Ectodermal cell (in vitro differentiated cells): ENCODE results near the gene TPTE.
"Not testable (repeated sequence)": the region's sequence is repeated elsewhere in the genome, so short reads cannot be mapped to it uniquely, and the experiment has no call there.

Experiments
- H3K27ac ChIP-seq: 2 replicates; pipeline ENCODE4 v1.7.0; 2013; ENCODE audit warnings: mild to moderate bottlenecking, low read depth, low read length; ENCODE audit not compliant: insufficient read depth, poor library complexity, severe bottlenecking
- H3K27me3 ChIP-seq: 2 replicates; pipeline ENCODE4 v1.7.0; 2013; ENCODE audit warnings: mild to moderate bottlenecking, low read length; ENCODE audit not compliant: insufficient read depth, control insufficient read depth, poor library complexity, severe bottlenecking
- H3K36me3 ChIP-seq: one replicate; pipeline ENCODE4 v1.7.0; 2013; ENCODE audit warnings: low read length; ENCODE audit not compliant: control insufficient read depth, insufficient read depth
- H3K4me1 ChIP-seq: one replicate; pipeline ENCODE4 v1.7.0; 2013; ENCODE audit warnings: low read length; ENCODE audit not compliant: control insufficient read depth, insufficient read depth
- H3K4me3 ChIP-seq: 2 replicates; pipeline ENCODE4 v1.7.0; 2013; ENCODE audit warnings: low read depth, low read length, control low read depth; ENCODE audit not compliant: insufficient read depth
- H3K9me3 ChIP-seq: 2 replicates; pipeline ENCODE4 v1.7.0; 2013; ENCODE audit warnings: mild to moderate bottlenecking, low read length, moderate library complexity; ENCODE audit not compliant: control insufficient read depth
- whole genome bisulfite sequencing, 2 experiments: methylation state at CpG; one replicate each; pipeline ENCODE4 v1.1.7; 2013; ENCODE audit warnings: missing lambda C conversion rate in 2 of 2; 5-methylcytosine and 5-hydroxymethylcytosine counted together

The TPTE gene

DNA sequence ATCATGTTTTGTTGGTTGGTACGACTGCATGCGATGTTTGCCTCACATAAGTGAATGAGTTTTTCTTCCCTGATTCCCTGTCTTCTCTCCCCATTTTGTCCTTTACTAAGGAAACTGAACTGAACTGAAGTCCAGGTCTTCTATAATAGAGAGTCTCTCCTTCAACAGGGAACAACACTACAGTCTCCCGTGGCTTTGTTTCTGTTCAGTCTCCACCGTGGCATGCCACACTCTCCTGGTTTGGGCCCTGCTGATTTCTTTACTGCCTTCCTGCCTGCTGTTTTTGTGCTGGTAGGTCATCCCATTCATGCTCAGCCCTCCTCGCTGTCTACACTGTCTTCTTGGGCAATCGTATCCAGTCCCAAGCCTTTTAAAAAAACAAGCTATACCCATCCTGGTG lies 92.9 kb downstream of the TPTE start:
- WGBS, 2 experiments = 68 to 91% methylated on average over 5 to 6 of the region's 6 CpGs
- H3K4me1 ChIP-seq, H3K27me3 ChIP-seq, H3K36me3 ChIP-seq, H3K27ac ChIP-seq, H3K4me3 ChIP-seq: not testable (repeated sequence)
- peaks cover 12% of the 10 kb centered on the region for H3K9me3 ChIP-seq

DNA sequence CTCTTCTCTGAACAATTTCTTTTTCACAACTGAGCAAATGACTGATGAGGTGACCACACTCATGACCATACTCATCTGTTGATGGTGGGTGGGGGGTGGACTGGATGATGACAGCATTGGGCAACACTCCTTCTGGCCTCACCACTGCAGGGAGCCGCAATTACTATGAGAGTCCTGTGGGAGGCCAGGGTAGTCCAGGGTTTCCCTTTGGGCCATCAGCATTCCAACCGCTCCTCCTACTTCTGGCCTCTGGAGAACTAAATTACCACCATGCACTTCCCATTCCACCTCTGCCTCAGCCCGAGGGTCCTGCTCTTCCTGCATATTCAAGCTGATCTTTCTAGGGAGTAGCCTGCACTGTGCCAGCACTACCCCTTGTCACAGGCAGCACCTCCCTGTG lies 94.7 kb downstream of the TPTE start:
- not testable (repeated sequence) for H3K4me1 ChIP-seq, H3K27ac ChIP-seq, H3K36me3 ChIP-seq, H3K4me3 ChIP-seq, H3K27me3 ChIP-seq
- H3K9me3 ChIP-seq = peaks cover 13% of the 10 kb centered on the region
- WGBS, 2 experiments = 77 to 84% methylated on average over 3 of the region's 3 CpGs

DNA sequence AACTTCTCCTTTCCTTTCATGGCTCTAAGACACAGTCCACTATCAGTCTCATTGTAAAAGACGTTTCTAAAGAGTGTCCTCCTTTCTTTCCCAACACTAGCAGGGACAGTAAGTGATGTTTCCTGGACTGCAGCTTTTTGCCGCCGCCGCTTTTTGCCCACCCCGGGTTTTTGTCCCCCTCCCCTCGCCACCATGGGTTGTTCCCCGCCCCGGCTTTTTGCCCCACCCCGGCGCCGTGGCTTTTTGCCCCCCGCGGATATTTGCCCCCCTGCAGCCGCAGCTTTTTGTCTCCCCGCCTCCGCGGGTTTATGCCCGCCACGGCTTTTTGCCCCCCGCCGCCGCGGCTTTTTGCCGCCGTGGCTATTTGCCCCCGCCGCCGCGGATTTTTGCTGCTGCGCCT lies 95.2 kb downstream of the TPTE start:
- H3K36me3 ChIP-seq = no peaks in the 10 kb centered on the region
- WGBS, 2 experiments = 82 to 85% methylated on average over 11 to 12 of the region's 30 CpGs
- H3K4me1 ChIP-seq = no peaks in the 10 kb centered on the region
- H3K4me3 ChIP-seq = no peak overlapping the region
- H3K27me3 ChIP-seq = no peaks in the 10 kb centered on the region
- peaks cover 13% of the 10 kb centered on the region for H3K9me3 ChIP-seq
- no peak overlapping the region for H3K27ac ChIP-seq

DNA sequence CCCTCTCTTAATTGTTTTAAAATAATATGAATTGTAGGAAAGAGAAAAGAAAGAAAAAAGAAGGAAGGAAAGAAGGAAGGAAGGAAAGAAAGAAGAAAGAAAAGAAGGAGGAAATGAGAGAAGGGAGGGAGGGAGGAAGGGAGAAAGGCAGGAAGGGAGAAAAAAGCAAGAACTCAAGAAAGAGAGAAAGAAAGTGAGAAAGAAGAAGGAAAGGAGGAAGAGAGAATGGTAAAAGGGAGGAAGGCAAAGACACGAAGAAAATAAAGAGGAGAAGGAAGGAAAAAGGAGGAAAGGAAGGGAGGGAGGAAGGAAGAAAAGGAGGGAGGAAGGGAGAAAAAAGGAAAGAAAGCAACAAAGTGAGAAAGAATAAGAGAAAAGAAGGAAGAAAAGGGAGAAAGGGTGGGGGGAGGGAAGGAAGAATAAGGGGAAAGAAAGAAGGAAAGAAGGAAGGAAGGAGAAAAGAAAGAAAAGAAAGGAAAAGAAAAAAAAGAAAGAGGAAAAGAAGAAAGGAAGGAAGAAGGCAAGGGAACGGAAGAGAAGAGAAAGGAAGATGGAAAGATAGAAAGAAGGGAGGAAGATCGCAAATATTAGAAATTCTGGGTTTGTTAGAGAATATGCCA lies 95.9 kb downstream of the TPTE start:
- not testable (repeated sequence) for H3K4me3 ChIP-seq, H3K27me3 ChIP-seq, H3K36me3 ChIP-seq, H3K4me1 ChIP-seq, H3K27ac ChIP-seq
- H3K9me3 ChIP-seq = peaks cover 14% of the 10 kb centered on the region
- 59 to 66% methylated on average over 3 of the region's 3 CpGs for WGBS, 2 experiments

DNA sequence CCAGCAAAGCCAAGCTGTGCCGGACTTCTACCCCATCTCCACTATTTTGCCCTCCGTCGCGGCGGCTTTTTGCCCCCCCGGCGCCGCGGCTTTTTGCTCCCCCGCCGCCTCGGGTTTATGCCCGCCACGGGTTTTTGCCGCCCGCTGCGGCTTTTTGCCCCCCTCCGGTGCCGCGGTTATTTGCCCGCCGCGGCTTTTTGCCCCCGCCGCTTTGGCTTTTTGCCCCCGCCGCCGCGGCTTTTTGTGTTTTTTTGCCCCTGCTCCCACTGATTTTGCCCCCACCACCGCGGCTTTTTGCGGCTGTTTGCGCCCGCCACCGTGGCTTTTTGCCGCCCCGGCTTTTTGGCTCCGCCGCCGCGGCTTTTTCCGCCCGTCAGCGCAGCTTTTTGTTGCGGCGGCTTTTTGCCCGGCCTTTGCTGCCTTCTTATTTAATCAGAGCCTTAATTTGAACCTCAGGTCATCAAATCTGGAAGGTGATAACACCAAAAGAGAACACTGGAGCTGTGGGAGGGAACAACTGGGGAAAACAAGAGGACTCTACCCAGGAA lies 106.0 kb downstream of the TPTE start:
- Histone ChIP-seq H3K4me1 (no peaks in the 10 kb centered on the region), H3K27me3 (no peaks in the 10 kb centered on the region), H3K27ac (no peak overlapping the region), H3K36me3 (no peaks in the 10 kb centered on the region), H3K9me3 (peaks cover 10% of the 10 kb centered on the region), H3K4me3 (no peak overlapping the region)
- WGBS, 2 experiments = 82% methylated on average over 47 of the region's 47 CpGs

DNA sequence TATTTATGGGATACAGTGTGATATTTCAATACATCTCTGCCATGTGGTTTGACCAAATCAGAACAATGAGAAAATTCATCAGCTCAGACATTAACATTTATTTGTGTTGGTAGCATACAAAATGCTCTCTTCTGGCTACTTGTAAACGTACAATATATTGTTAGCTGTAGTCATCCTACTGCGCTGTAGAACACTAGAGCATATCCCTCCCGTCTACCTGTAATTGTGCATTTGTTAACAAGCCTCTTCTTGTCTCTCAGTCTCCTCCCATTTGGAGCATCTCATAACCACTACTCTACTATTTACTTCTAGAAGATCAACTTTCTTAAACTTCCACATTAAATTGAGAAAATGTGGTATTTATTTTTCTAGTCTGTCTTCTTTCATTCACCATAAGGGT lies 107.9 kb downstream of the TPTE start:
- not testable (repeated sequence) for H3K27me3 ChIP-seq, H3K36me3 ChIP-seq, H3K4me1 ChIP-seq, H3K4me3 ChIP-seq, H3K9me3 ChIP-seq, H3K27ac ChIP-seq
- WGBS, 2 experiments = 89 to 92% methylated on average over 3 of the region's 3 CpGs

DNA sequence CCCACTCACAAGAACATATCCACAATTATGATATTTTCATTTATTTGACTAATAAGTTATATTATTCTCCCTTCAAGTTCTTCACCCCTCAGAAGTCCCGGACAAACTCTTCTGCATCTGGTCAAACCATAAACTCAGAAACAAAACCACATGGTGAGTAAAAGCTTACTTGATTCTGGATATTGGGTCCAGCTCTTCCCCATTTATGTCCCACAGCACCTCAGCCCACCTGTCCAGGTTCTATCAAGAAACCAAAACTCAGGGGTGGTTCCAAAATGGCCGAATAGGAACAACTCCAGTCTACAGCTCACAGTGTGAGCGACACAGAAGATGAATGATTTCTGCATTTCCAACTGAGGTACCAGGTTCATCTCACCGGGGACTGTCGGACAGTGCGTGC lies 109.4 kb downstream of the TPTE start:
- not testable (repeated sequence) for H3K27me3 ChIP-seq, H3K36me3 ChIP-seq, H3K4me3 ChIP-seq, H3K9me3 ChIP-seq, H3K27ac ChIP-seq, H3K4me1 ChIP-seq
- WGBS, 2 experiments = 67 to 68% methylated on average over 6 of the region's 6 CpGs

DNA sequence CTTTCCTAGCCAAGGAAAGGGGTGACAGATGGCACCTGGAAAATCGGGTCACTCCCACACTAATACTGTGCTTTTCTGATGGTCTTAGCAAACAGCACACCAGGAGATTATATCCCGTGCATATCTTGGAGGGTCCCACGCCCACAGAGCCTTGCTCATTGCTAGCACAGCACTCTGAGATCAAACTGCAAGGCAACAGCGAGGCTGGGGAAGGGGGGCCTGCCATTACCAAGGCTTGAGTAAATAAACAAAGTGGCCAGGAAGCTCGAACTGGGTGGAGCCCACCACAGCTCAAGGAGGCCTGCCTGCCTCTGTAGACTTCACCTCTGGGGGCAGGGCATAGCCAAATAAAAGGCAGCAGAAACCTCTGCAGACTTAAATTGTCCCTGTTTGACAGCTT lies 109.9 kb downstream of the TPTE start:
- H3K27me3 ChIP-seq, H3K9me3 ChIP-seq, H3K36me3 ChIP-seq, H3K4me3 ChIP-seq, H3K27ac ChIP-seq, H3K4me1 ChIP-seq: not testable (repeated sequence)
- 60 to 70% methylated on average over 5 of the region's 5 CpGs for WGBS, 2 experiments

DNA sequence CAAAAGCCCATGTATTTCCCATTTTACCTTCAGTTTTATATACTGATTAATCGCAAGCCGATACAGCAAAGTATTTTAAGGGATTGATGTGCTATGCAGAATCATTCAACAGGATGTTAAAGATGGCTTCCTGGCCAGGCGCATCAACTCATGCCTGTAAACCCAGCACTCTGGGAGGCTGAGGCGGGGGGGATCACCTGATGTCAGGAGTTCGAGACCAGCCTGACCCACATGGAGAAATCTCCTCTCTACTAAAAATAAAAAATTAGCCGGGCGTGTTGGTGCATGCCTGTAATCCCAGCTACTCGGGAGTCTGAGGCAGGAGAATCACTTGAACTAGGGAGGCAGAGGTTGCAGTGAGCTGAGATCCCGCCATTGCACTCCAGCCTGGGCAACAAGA lies 116.8 kb downstream of the TPTE start:
- not testable (repeated sequence) for H3K27ac ChIP-seq, H3K36me3 ChIP-seq, H3K27me3 ChIP-seq, H3K4me1 ChIP-seq, H3K4me3 ChIP-seq
- 68 to 70% methylated on average over 9 of the region's 9 CpGs for WGBS, 2 experiments
- peaks cover 36% of the 10 kb centered on the region for H3K9me3 ChIP-seq

DNA sequence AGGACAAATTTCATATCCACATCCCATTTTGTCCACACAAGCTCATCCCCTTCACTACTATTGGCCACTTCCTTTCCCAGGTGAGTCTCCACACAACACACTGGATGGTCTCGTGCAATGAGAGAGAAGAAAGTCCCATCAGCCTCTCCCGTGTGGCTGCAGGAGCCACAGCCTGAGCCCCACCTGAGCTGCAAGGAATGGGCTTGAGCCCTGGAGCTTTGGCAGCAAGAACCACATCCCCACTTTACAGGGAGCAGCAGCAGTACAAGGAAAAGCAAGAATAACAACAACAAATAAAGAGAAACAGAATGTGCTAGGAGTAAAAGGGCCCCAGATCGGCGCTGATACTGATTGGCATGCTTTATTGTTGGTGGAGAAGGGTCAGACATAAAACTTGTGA lies 117.7 kb downstream of the TPTE start:
- Histone ChIP-seq H3K27ac (no peak overlapping the region), H3K4me1 (no peaks in the 10 kb centered on the region), H3K27me3 (no peaks in the 10 kb centered on the region), H3K4me3 (no peak overlapping the region), H3K36me3 (no peaks in the 10 kb centered on the region), H3K9me3 (peaks cover 36% of the 10 kb centered on the region)
- 71 to 73% methylated on average over 4 of the region's 4 CpGs for WGBS, 2 experiments

DNA sequence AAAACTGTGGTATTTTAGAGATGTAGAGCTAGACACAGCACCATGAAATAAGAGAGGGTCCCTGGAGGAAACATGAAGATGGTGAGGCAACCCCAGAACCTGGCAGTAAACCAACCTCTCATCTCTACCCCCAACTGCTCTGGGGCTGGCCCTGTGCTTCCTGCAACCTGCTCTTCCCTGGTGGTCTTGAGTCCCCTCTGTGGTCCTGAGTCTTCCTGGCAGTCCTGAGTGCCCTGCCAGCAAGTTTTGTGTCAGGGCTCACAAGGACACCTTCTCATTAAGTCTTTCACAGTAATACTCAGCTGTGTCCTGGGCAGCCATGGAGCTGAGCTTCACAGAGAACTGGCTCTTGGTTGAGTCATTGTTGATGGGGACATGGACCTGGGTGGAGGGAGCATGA lies 118.4 kb downstream of the TPTE start:
- not testable (repeated sequence) for H3K36me3 ChIP-seq, H3K27ac ChIP-seq, H3K4me3 ChIP-seq, H3K27me3 ChIP-seq, H3K4me1 ChIP-seq
- H3K9me3 ChIP-seq = peaks cover 36% of the 10 kb centered on the region
